ENCODE data around the gene CLASRP.

- TF ChIP-seq TEAD4 (CRISPR knock-in tag; IDR thresholded peaks at IDR 0.05) (no peak), FOXJ3 (CRISPR knock-in tag; IDR thresholded peaks at IDR 0.05; ENCODE audit: borderline replicate concordance) (no peak), TCF7 (CRISPR knock-in tag; IDR thresholded peaks at IDR 0.05; ENCODE audit: low read depth) (no peak), ATF3 (CRISPR knock-in tag; conservative IDR thresholded peaks at IDR 0.05) (no peak), ETV6 (CRISPR knock-in tag; IDR thresholded peaks at IDR 0.05) (0 out of 2 replicates have a peak, but pooled peaks have one; percentile 22), RELA (CRISPR knock-in tag; IDR thresholded peaks at IDR 0.05; ENCODE audit: borderline replicate concordance) (no peak), ZNF416 (CRISPR knock-in tag; IDR thresholded peaks at IDR 0.05) (no peak)
- TF ChIP-seq, protein P1, sequence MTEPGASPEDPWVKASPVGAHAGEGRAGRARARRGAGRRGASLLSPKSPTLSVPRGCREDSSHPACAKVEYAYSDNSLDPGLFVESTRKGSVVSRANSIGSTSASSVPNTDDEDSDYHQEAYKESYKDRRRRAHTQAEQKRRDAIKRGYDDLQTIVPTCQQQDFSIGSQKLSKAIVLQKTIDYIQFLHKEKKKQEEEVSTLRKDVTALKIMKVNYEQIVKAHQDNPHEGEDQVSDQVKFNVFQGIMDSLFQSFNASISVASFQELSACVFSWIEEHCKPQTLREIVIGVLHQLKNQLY (CRISPR knock-in tag; IDR thresholded peaks at IDR 0.05), result no peak
- TF ChIP-seq, protein P2, sequence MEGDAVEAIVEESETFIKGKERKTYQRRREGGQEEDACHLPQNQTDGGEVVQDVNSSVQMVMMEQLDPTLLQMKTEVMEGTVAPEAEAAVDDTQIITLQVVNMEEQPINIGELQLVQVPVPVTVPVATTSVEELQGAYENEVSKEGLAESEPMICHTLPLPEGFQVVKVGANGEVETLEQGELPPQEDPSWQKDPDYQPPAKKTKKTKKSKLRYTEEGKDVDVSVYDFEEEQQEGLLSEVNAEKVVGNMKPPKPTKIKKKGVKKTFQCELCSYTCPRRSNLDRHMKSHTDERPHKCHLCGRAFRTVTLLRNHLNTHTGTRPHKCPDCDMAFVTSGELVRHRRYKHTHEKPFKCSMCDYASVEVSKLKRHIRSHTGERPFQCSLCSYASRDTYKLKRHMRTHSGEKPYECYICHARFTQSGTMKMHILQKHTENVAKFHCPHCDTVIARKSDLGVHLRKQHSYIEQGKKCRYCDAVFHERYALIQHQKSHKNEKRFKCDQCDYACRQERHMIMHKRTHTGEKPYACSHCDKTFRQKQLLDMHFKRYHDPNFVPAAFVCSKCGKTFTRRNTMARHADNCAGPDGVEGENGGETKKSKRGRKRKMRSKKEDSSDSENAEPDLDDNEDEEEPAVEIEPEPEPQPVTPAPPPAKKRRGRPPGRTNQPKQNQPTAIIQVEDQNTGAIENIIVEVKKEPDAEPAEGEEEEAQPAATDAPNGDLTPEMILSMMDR (IDR thresholded peaks at IDR 0.05), result no peak
Measured at GRCh38 chr19:45075301-45076028, 36.6 kb downstream of the CLASRP start.
